Endothelial cell of umbilical vein (primary cell): Measurements from ENCODE around the gene CDC42BPB.

Source experiments
- EZH2 ChIP-seq: IDR thresholded peaks from 2 replicates; pipeline ENCODE4 v1.6.1; 2012; ENCODE audit warnings: borderline replicate concordance, low read depth, mild to moderate bottlenecking, moderate library complexity, low read length, inconsistent platforms; ENCODE audit not compliant: severe bottlenecking
- JUN ChIP-seq: IDR thresholded peaks from 2 replicates; pipeline ENCODE4 v1.6.1; 2011; ENCODE audit warnings: borderline replicate concordance, low read depth; ENCODE audit not compliant: insufficient read length, insufficient read depth
- MYC ChIP-seq: IDR thresholded peaks from one replicate; pipeline ENCODE4 v1.6.1; 2011; ENCODE audit warnings: mild to moderate bottlenecking, low read depth, low read length
- POLR2A ChIP-seq: IDR thresholded peaks from 2 replicates; pipeline ENCODE4 v1.6.1; 2012; ENCODE audit warnings: low read depth, mild to moderate bottlenecking, control low read depth, low read length
- POLR2AphosphoS5 ChIP-seq: IDR thresholded peaks from 2 replicates; pipeline ENCODE4 v1.6.1; 2012; ENCODE audit warnings: low read depth, mild to moderate bottlenecking, control low read depth, low read length, moderate library complexity; ENCODE audit not compliant: insufficient read depth
- TF ChIP-seq, protein P1 (sequence below), 2 donors: IDR thresholded peaks; 1 replicate in 1 of 2; 2 replicates in 1 of 2; pipeline ENCODE4 v1.5.1; 2011; ENCODE audit warnings: low read length in 2 of 2, mild to moderate bottlenecking in 2 of 2, moderate library complexity in 2 of 2, control low read depth in 1 of 2, inconsistent platforms in 1 of 2, low read depth in 1 of 2; ENCODE audit not compliant: insufficient read depth in 1 of 2; ENCODE audit errors: extremely low read depth in 1 of 2

DNA sequence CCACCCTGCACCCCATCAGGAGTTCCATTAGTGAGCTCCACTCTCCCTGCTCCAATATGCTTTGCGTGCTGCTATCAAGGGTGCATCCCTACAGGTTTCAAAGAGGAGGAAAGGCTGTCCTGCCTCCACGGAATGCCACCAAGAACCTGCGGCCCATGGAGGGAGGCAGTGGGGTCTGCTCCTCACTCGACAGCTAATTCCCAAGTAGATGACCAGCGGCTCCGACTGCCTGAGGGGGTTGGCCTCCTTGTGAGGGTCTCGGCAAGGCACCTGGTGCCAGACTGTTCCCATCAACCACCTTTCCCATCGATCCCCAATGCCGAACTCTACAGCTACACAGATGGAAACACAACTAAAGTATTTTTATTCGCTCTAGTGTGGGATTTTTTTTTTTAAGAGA, 98.9 kb downstream of the CDC42BPB start:
- TF ChIP-seq POLR2A (no peak), POLR2AphosphoS5 (no peak), JUN (no peak), EZH2 (no peak), MYC (no peak)
- TF ChIP-seq, protein P1, sequence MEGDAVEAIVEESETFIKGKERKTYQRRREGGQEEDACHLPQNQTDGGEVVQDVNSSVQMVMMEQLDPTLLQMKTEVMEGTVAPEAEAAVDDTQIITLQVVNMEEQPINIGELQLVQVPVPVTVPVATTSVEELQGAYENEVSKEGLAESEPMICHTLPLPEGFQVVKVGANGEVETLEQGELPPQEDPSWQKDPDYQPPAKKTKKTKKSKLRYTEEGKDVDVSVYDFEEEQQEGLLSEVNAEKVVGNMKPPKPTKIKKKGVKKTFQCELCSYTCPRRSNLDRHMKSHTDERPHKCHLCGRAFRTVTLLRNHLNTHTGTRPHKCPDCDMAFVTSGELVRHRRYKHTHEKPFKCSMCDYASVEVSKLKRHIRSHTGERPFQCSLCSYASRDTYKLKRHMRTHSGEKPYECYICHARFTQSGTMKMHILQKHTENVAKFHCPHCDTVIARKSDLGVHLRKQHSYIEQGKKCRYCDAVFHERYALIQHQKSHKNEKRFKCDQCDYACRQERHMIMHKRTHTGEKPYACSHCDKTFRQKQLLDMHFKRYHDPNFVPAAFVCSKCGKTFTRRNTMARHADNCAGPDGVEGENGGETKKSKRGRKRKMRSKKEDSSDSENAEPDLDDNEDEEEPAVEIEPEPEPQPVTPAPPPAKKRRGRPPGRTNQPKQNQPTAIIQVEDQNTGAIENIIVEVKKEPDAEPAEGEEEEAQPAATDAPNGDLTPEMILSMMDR (IDR thresholded peaks at IDR 0.05; ENCODE audit: extremely low read depth in 1 of 2, insufficient read depth in 1 of 2, low read depth in 1 of 2, low read length in 2 of 2), result no peak
